ENCODE measurements around the gene COX7A2.

Gene COX7A2

GRCh38 chr6:75196081-75196687, 47.4 kb downstream of the COX7A2 start:
- DNase-seq = no peak

- DNase-seq = no peak
Measured at GRCh38 chr6:75188221-75188925, 55.2 kb downstream of the COX7A2 start.

Data from kidney glomerular epithelial cell (primary cell).